Testis (tissue), 3 donors: ENCODE results near the gene OGFRL1. TPM values are rescaled to one million over a fixed set of nuclear protein-coding genes. Genes with fewer than 3 reads are reported as not detected.

Experiments used
- DNase-seq: peaks from one replicate; pipeline ENCODE4 v3.0.0-alpha.2; 2019
- H3K27ac ChIP-seq, 2 donors: fragments of 200-600 bp; sonication (generic); one replicate each; pipeline ENCODE4 v1.5.1; 2019
- H3K27me3 ChIP-seq: fragments of 200-600 bp; sonication (generic); one replicate; pipeline ENCODE4 v1.5.1; 2019
- H3K36me3 ChIP-seq: fragments of 200-600 bp; sonication (generic); one replicate; pipeline ENCODE4 v1.5.1; 2017; ENCODE audit warnings: low read depth; ENCODE audit errors: missing control alignments
- H3K4me1 ChIP-seq: fragments of 200-600 bp; sonication (generic); one replicate; pipeline ENCODE4 v1.5.1; 2019
- H3K4me3 ChIP-seq, 2 donors: fragments of 200-600 bp; sonication (generic); one replicate each; pipeline ENCODE4 v1.5.1; 2017 to 2019
- H3K9me3 ChIP-seq: fragments of 200-600 bp; sonication (generic); one replicate; pipeline ENCODE4 v1.5.1; 2017
- POLR2A ChIP-seq: fragments of 450-650 bp; IDR thresholded peaks from one replicate; pipeline ENCODE4 v1.6.1; 2017; ENCODE audit warnings: antibody characterized with exemption, mild to moderate bottlenecking, moderate library complexity
- WGBS, 2 donors: methylation state at CpG; one replicate each; pipeline ENCODE4 v1.1.5; 2018; 5-methylcytosine and 5-hydroxymethylcytosine counted together
- intact Hi-C: fragments of 100-400 bp; cut with DNase I; formaldehyde crosslinking; loops from one replicate; pipeline ENCODE4 v1.15.1; 2023; ENCODE audit warnings: low total_unique reads
- polyA plus RNA-seq: library from polyadenylated mRNA; stranded (reverse); fragments of 350-450 nt; fragmentation: Illumina TruSeq; extraction: RNeasy Lipid Tissue Mini Kit (QIAGEN cat#74804); gene quantifications from one replicate; pipeline ENCODE4 v1.2.3, GENCODE V29; 2014; ENCODE audit warnings: low read depth, low replicate concordance; ENCODE audit not compliant: insufficient read depth
- total RNA-seq, 2 donors: library from RNA; depleted of rRNA; stranded (reverse); fragments of >200 nt; gene quantifications; one replicate each; pipeline ENCODE4 v1.2.3, GENCODE V29; 2016
- TF ChIP-seq, protein P1 (sequence below), 3 experiments: fragments of 450-650 bp in 2 of 3; fragments of 200-600 bp in 1 of 3; sonication (generic) in 1 of 3; IDR thresholded peaks; one replicate each; pipeline ENCODE4 v1.5.1; 2016 to 2019; ENCODE audit warnings: antibody characterized with exemption in 3 of 3, mild to moderate bottlenecking in 2 of 3, moderate library complexity in 1 of 3

OGFRL1 gene
- total and polyA plus RNA-seq, 3 donors from 2014 or later, result 5.0 to 8.2 (median 7.9) TPM

DNA sequence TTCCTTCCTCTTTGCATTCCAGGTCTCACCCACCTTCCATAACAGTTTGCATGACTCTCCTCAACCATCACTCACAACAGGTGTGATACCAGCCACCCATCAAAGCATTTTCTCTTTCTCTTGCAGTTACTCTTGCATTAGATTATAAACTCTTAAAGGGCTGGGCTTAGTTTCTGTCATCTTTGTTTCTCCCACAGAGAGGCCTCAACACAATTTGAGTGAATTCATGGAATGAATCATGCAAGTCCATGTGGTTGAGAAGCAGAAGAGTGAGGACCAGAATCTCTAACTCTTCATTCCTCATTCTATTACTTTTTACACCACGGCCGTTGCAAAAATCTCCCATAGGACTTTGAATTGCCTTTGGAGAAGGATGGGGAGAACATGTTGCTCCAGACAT is 31.4 kb downstream of the OGFRL1 start:
- 59 to 71% methylated on average over 2 of the region's 2 CpGs for WGBS, 2 donors
- no peaks in the 10 kb centered on the region for H3K36me3 ChIP-seq
- H3K9me3 ChIP-seq, result no peaks in the 10 kb centered on the region
- TF ChIP-seq, protein P1, sequence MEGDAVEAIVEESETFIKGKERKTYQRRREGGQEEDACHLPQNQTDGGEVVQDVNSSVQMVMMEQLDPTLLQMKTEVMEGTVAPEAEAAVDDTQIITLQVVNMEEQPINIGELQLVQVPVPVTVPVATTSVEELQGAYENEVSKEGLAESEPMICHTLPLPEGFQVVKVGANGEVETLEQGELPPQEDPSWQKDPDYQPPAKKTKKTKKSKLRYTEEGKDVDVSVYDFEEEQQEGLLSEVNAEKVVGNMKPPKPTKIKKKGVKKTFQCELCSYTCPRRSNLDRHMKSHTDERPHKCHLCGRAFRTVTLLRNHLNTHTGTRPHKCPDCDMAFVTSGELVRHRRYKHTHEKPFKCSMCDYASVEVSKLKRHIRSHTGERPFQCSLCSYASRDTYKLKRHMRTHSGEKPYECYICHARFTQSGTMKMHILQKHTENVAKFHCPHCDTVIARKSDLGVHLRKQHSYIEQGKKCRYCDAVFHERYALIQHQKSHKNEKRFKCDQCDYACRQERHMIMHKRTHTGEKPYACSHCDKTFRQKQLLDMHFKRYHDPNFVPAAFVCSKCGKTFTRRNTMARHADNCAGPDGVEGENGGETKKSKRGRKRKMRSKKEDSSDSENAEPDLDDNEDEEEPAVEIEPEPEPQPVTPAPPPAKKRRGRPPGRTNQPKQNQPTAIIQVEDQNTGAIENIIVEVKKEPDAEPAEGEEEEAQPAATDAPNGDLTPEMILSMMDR (IDR thresholded peaks at IDR 0.05), result no peak
- TF ChIP-seq POLR2A, result no peak
- intact Hi-C loops, result no loop called here
- H3K27me3 ChIP-seq, result no peaks in the 10 kb centered on the region
- no peak overlapping the region for H3K27ac ChIP-seq
- H3K4me3 ChIP-seq, result no peak overlapping the region
- H3K4me1 ChIP-seq, result no peaks in the 10 kb centered on the region
- no peak for DNase-seq

DNA sequence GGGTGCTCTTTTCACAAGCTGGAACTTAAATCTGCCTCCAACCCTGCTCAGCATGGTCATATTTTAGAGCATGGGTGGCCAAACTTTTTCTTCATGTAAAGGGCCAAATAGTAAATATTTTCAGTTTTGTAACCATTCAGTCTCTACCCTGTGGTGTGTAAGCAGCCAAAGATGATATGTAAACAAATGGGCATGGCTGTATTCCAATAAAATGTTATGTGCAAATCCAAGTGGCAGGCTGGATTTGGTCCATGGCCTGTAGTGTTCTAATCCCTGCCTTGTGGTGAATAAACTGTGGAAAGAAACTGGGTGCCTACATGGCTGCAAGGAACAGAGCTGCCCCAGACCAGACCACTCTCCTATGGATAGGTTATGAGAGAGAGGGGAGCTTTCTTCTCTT is 32.7 kb downstream of the OGFRL1 start:
- intact Hi-C loops, result no loop called here

DNA sequence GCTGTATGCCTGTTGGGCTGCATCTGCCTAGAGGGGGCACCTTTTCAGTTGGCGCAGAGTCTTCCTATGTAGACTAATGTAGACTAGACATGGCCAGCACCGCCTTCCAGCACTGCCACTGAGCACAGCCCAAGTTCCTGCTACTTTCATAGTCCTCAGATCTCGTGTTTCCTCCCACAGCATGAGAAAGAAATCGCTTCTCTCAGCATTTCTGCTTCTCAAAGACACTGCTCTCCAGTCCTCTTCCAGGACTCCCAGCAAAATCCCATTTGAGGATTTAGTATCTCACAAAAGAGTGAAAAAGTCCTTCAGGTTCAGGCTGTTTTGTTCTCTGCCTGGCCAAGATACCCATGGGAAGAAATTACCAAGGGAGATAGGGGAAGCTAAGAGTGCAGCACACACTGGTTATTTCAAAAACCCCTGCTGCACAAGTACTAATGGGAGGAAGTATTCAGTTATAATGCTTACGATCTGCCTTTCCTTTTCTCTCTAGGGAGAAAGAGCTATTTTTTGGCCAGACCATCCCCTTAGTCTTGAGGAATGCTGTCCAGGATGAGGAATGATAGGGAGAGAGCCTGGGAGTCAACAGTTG is 35.7 kb downstream of the OGFRL1 start:
- H3K9me3 ChIP-seq, result no peaks in the 10 kb centered on the region
- no peak for DNase-seq
- no peaks in the 10 kb centered on the region for H3K4me1 ChIP-seq
- H3K27ac ChIP-seq, result no peak overlapping the region
- no peaks in the 10 kb centered on the region for H3K36me3 ChIP-seq
- TF ChIP-seq, protein P1 (IDR thresholded peaks at IDR 0.05), result no peak
- no peak for TF ChIP-seq POLR2A
- H3K27me3 ChIP-seq, result no peaks in the 10 kb centered on the region
- 61 to 64% methylated on average over 4 to 5 of the region's 5 CpGs for WGBS, 2 donors
- no peak overlapping the region for H3K4me3 ChIP-seq
- intact Hi-C loops, result no loop called here

More for the DNA sequence above, 32.7 kb downstream of the OGFRL1 start:
- Histone ChIP-seq H3K27ac (no peak overlapping the region), H3K27me3 (no peaks in the 10 kb centered on the region), H3K9me3 (no peaks in the 10 kb centered on the region), H3K4me3 (no peak overlapping the region), H3K4me1 (no peaks in the 10 kb centered on the region), H3K36me3 (no peaks in the 10 kb centered on the region)
- DNase-seq, result no peak
- no peak for TF ChIP-seq POLR2A

DNA sequence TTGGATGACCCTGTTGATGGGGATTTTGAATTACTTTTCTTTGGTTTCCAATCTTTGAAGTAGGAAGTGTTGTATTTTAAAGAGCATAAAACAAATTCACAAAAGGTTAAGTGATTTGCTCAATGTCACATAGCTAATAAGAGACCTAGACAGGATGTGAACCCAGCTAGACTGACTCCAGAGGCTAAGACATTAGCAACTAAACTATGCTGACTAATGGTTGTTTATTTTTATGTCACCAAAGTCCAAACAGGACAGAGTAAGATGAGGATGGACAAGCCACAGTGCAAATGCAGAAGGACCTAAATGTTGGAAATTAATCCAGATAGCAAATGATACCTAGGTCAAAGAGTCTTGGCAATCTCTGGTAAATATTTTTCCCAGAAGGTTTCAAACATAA is 38.0 kb downstream of the OGFRL1 start:
- Histone ChIP-seq H3K27ac (no peak overlapping the region), H3K27me3 (no peaks in the 10 kb centered on the region), H3K4me3 (no peak overlapping the region), H3K36me3 (no peaks in the 10 kb centered on the region), H3K9me3 (no peaks in the 10 kb centered on the region), H3K4me1 (no peaks in the 10 kb centered on the region)
- TF ChIP-seq, protein P1 (IDR thresholded peaks at IDR 0.05), result no peak
- no peak for TF ChIP-seq POLR2A
- intact Hi-C loops, result no loop called here
- DNase-seq, result no peak

DNA sequence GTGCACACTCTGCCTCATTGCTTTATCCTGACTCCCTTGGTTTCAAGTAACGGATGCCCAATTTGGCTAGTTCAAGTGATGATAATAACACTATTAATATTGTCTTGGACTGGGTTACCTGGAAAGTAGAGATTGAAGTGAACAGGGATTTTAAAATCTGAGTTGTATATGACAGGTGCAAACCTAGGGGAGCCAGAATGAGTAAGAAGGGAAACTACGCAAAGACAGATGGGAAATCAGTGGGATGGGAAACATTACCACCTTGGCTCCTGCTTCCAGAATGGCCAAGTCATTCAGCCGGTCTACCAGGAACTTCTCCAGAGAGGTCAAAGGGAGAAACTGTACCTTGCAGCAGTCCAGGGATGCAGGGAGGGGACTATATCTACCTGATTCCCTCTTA is 41.9 kb downstream of the OGFRL1 start:
- Histone ChIP-seq H3K9me3 (no peaks in the 10 kb centered on the region), H3K36me3 (no peaks in the 10 kb centered on the region), H3K27me3 (no peaks in the 10 kb centered on the region), H3K27ac (no peak overlapping the region), H3K4me1 (no peaks in the 10 kb centered on the region), H3K4me3 (no peak overlapping the region)
- intact Hi-C loops, result no loop called here
- no peak for TF ChIP-seq POLR2A
- TF ChIP-seq, protein P1 (IDR thresholded peaks at IDR 0.05), result no peak
- DNase-seq, result no peak
- 89 to 92% methylated on average over 3 of the region's 3 CpGs for WGBS, 2 donors
